Smooth muscle cell (in vitro differentiated cells): Measurements from ENCODE around the gene CCM2. TPM values are rescaled to one million over a fixed set of nuclear protein-coding genes. Genes with fewer than 3 reads are reported as not detected.
A peak's percentile ranks its signal among the peaks of the same experiment; 100 is the strongest.

ENCODE experiments used
- DNase-seq: peaks from one replicate; lab custom pipeline; 2025; ENCODE audit not compliant: unreplicated experiment; lab: John Stamatoyannopoulos, UW
- H2AFZ ChIP-seq: fragments of 200-600 bp; sonication (generic); 2 replicates; pipeline ENCODE4 v1.6.0; 2016; ENCODE audit warnings: antibody characterized with exemption, low read depth, mild to moderate bottlenecking
- H3F3A ChIP-seq: fragments of 200-600 bp; sonication (generic); 2 replicates; pipeline ENCODE4 v1.6.0; 2017; ENCODE audit warnings: antibody characterized with exemption, low read depth
- H3K27ac ChIP-seq: fragments of 200-600 bp; sonication (generic); 2 replicates; pipeline ENCODE4 v1.5.1; 2016; ENCODE audit warnings: low read depth, mild to moderate bottlenecking
- H3K27me3 ChIP-seq: fragments of 200-600 bp; sonication (generic); 2 replicates; pipeline ENCODE4 v1.6.1; 2016; ENCODE audit warnings: low read depth, mild to moderate bottlenecking
- H3K36me3 ChIP-seq: fragments of 200-600 bp; sonication (generic); 2 replicates; pipeline ENCODE4 v1.5.1; 2016; ENCODE audit warnings: low read depth
- H3K4me1 ChIP-seq: fragments of 200-600 bp; sonication (generic); 2 replicates; pipeline ENCODE4 v1.5.1; 2016; ENCODE audit warnings: low read depth
- H3K4me2 ChIP-seq: fragments of 200-600 bp; sonication (generic); 2 replicates; pipeline ENCODE4 v1.6.0; 2016; ENCODE audit warnings: mild to moderate bottlenecking
- H3K4me3 ChIP-seq: fragments of 200-600 bp; sonication (generic); 2 replicates; pipeline ENCODE4 v1.5.1; 2016; ENCODE audit warnings: mild to moderate bottlenecking
- H3K79me2 ChIP-seq: fragments of 200-600 bp; sonication (generic); 2 replicates; pipeline ENCODE4 v1.6.0; 2016; ENCODE audit warnings: low read depth, mild to moderate bottlenecking
- H3K9ac ChIP-seq: fragments of 200-600 bp; sonication (generic); 2 replicates; pipeline ENCODE4 v1.6.0; 2016; ENCODE audit warnings: low read depth
- H3K9me3 ChIP-seq: fragments of 200-600 bp; sonication (generic); replicated peaks from 2 replicates; pipeline ENCODE4 v1.5.1; 2016; ENCODE audit warnings: low read depth
- H4K20me1 ChIP-seq: fragments of 200-600 bp; sonication (generic); 2 replicates; pipeline ENCODE4 v1.6.0; 2016; ENCODE audit warnings: low read depth
- CTCF ChIP-seq: fragments of 200-600 bp; sonication (generic); IDR thresholded peaks from 2 replicates; pipeline ENCODE4 v1.5.1; 2017; ENCODE audit warnings: borderline replicate concordance, mild to moderate bottlenecking, antibody characterized with exemption; ENCODE audit not compliant: insufficient read depth, poor library complexity, severe bottlenecking
- WGBS: methylation state at CpG from one replicate; pipeline ENCODE4 v1.1.7; 2016; ENCODE audit warnings: low lambda C conversion rate; 5-methylcytosine and 5-hydroxymethylcytosine counted together
- polyA plus RNA-seq: library from polyadenylated mRNA; unstranded; fragments of >200 nt; fragmentation: Nextera tagmentation; extraction: Ambion mirVana; gene quantifications from 2 replicates; pipeline ENCODE4 v1.2.1, GENCODE V29; 2016
- total RNA-seq: library from RNA; depleted of rRNA; stranded (reverse); fragments of >200 nt; gene quantifications from 2 replicates; pipeline ENCODE4 v1.2.3, GENCODE V29; 2014

CCM2 gene
- total and polyA plus RNA-seq, 2 experiments from 2014 or later: 32.6 to 85.5 TPM

GRCh38 chr7:44967571-44968446, 32.2 kb upstream of the CCM2 start:
- Histone ChIP-seq H3K27ac (no peak overlapping the region), H3K36me3 (no peaks in the 10 kb centered on the region), H3K9ac (no peak overlapping the region), H3K4me2 (no peak overlapping the region), H2AFZ (no peak overlapping the region), H3K9me3 (no peaks in the 10 kb centered on the region), H4K20me1 (no peaks in the 10 kb centered on the region), H3K4me1 (no peaks in the 10 kb centered on the region), H3K4me3 (no peak overlapping the region), H3F3A (no peaks in the 10 kb centered on the region), H3K79me2 (no peaks in the 10 kb centered on the region), H3K27me3 (peaks cover 6% of the 10 kb centered on the region)
- whole genome bisulfite sequencing: 74% methylated on average over 18 of the region's 18 CpGs
- no peak for DNase-seq
- TF ChIP-seq CTCF: peak; percentile 15

- TF ChIP-seq CTCF: no peak
- Histone ChIP-seq H3K4me1 (no peaks in the 10 kb centered on the region), H3K9ac (no peak overlapping the region), H3K27ac (no peak overlapping the region), H4K20me1 (no peaks in the 10 kb centered on the region), H3K4me2 (no peak overlapping the region), H3K4me3 (no peak overlapping the region), H3K27me3 (no peaks in the 10 kb centered on the region), H3F3A (no peaks in the 10 kb centered on the region), H3K79me2 (no peaks in the 10 kb centered on the region), H3K36me3 (no peaks in the 10 kb centered on the region), H2AFZ (no peak overlapping the region), H3K9me3 (no peaks in the 10 kb centered on the region)
- WGBS: 86% methylated on average over 11 of the region's 11 CpGs
- no peak for DNase-seq
Observed at GRCh38 chr7:44969049-44969700, 30.8 kb upstream of the CCM2 start.

GRCh38 chr7:44969701-44970522, 30.1 kb upstream of the CCM2 start:
- no peaks in the 10 kb centered on the region for H3K4me1 ChIP-seq
- no peak overlapping the region for H2AFZ ChIP-seq
- H3K9ac ChIP-seq: no peak overlapping the region
- 87% methylated on average over 21 of the region's 21 CpGs for WGBS
- H3K4me2 ChIP-seq: no peak overlapping the region
- H3K9me3 ChIP-seq: no peaks in the 10 kb centered on the region
- H3K27ac ChIP-seq: no peak overlapping the region
- no peaks in the 10 kb centered on the region for H3K79me2 ChIP-seq
- no peaks in the 10 kb centered on the region for H3K27me3 ChIP-seq
- H3F3A ChIP-seq: no peaks in the 10 kb centered on the region
- no peak overlapping the region for H3K4me3 ChIP-seq
- no peaks in the 10 kb centered on the region for H4K20me1 ChIP-seq
- no peaks in the 10 kb centered on the region for H3K36me3 ChIP-seq
- DNase-seq: no peak
- TF ChIP-seq CTCF: no peak
